GM21717 (cell line): Measurements from ENCODE around the gene IFNL2.
"Not testable (repeated sequence)": the region's sequence is repeated elsewhere in the genome, so short reads cannot be mapped to it uniquely, and the experiment has no call there.

Source experiments
- ATAC-seq: cut with Tn5 transposase; IDR thresholded peaks from one replicate; pipeline ENCODE4 v1.9.1; 2021; ENCODE audit warnings: mild to moderate bottlenecking, moderate library complexity; ENCODE audit not compliant: unreplicated experiment

Gene IFNL2

GRCh38 chr19:39296055-39296645, 28.0 kb downstream of the IFNL2 start, which contains the start of gene IFNL1:
TSS of gene IFNL1 (plus strand) at chr19:39296407. CDS start at chr19:39296422, 15 bp downstream.
- ATAC-seq = no peak

GRCh38 chr19:39296906-39297305, 28.7 kb downstream of the IFNL2 start:
- no peak for ATAC-seq

DNA sequence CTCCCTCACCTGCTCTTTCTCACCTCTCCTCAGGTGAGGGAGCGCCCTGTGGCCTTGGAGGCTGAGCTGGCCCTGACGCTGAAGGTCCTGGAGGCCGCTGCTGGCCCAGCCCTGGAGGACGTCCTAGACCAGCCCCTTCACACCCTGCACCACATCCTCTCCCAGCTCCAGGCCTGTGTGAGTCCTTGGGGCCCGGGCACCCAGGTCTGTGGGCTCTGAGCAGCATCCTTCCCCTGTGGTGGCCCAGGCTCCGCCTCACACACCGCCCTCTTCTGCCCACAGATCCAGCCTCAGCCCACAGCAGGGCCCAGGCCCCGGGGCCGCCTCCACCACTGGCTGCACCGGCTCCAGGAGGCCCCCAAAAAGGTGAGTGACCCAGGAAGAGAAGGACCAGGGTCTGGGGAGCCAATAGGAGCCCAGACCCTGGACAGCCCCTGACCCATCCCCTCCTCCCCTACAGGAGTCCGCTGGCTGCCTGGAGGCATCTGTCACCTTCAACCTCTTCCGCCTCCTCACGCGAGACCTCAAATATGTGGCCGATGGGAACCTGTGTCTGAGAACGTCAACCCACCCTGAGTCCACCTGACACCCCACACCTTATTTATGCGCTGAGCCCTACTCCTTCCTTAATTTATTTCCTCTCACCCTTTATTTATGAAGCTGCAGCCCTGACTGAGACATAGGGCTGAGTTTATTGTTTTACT, 29.9 kb downstream of the IFNL2 start:
- no peak for ATAC-seq

DNA sequence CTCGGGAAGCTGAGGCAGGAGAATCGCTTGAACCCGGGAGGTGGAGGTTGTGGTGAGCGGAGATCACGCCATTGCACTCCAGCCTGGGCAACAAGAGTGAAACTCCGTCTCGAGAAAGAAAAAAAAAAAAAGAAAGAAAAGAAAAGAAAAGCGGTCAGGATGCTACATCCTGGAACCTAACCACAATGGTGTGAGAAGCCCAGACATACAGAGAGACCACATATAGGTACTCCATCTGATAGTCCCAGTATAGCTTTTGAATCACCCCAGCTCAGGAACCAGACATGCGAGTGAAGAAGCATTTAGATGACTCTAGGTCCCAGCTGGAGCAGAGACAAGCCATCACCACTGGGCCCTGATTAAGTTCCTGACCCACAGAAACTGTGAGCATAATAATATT, 31.2 kb downstream of the IFNL2 start:
- ATAC-seq = no peak

DNA sequence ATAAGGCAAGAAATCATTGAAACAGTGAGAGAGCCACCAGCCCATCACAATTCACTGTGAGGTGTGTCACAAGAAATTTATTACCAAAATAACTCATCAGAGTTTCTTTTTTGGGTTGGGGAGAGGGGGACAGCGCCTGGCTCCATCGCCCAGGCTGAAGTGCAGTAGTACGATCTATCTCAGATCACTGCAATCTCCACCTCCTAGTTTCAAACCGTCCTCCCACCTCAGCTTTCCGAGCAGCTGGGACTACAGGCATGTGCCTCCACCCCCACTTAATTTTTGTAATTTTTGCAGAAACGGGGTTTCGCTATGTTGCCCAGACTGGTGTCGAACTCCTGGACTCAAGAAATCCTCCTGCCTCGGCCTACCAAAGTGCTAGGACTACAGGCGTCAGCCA, 31.6 kb downstream of the IFNL2 start:
- no peak for ATAC-seq

GRCh38 chr19:39301021-39301420, 32.8 kb downstream of the IFNL2 start:
- ATAC-seq = no peak

GRCh38 chr19:39301562-39301961, 33.4 kb downstream of the IFNL2 start:
- no peak for ATAC-seq

GRCh38 chr19:39303373-39304184, 35.4 kb downstream of the IFNL2 start:
- no peak for ATAC-seq

DNA sequence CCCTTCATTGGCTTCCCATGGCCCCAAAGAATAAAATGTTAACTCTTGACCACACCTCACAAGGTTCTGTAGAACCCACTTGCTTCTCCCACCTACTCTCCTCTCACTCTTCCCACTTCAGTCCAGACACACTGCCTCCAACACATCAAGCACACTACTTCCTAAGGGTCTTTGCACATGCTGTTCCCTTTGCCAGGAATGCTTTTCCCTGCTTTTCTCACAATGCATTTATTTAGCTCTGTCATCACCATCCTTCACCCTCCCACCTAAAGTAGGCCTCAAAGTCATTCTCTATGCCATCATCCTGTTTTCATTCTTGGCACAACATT, 36.0 kb downstream of the IFNL2 start:
- ATAC-seq = no peak

- no peak for ATAC-seq
Measured at GRCh38 chr19:39304701-39305571, 36.7 kb downstream of the IFNL2 start.

GRCh38 chr19:39306075-39306474, 37.9 kb downstream of the IFNL2 start:
- ATAC-seq = no peak

GRCh38 chr19:39307046-39307821, 39.0 kb downstream of the IFNL2 start:
- no peak for ATAC-seq

DNA sequence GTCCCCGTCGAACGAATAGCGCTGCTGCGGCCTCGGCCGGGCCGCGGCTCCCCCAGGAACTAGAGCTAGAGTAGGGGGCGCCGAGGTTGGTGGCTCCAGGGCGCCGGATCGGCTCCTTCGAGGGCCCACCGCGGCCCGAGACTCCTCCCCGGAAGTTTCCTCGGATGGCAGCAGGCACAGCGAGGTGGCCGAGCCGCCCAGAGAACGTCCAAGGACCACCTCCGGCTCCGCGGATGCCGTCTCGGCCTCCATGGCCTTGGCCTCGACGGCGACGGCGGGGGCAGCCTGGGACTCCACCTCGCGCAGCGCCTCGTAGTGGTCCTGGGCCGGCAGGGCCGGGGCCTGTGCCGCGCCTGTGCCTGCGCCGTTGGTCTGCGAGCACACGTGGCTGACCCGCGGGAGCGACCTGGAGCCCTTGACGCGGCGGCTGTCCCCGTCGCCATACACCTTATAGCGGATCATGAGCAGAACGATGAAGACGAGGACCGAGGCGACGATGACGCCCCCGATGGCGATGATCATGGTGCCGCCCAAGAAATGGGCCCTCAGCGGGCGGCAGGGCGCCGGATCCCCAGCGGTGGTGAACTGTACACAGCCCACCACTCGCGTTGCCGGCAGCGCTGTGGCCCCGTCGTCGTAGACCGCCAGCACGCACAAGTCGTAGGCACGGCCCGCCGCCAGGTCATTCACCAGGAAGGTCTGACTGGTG, 39.8 kb downstream of the IFNL2 start:
- no peak for ATAC-seq

GRCh38 chr19:39308531-39309304, 40.5 kb downstream of the IFNL2 start:
- no peak for ATAC-seq

DNA sequence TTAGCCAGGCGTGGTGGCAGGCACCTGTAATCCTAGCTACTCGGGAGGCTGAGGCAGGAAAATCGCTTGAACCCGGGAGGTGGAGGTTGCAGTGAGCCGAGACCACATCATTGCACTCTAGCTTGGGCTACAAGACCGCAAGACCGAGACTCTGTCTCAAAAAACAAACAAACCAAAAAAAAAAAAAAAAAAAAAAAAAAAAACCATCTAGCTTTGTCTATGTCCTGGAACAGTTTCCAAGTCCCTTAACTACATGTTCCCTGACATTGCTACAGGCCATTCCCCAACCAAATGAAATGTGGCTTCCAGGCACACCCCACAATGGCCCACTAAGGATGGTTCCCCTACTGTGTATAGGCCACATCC, 41.1 kb downstream of the IFNL2 start:
- ATAC-seq = not testable (repeated sequence)

DNA sequence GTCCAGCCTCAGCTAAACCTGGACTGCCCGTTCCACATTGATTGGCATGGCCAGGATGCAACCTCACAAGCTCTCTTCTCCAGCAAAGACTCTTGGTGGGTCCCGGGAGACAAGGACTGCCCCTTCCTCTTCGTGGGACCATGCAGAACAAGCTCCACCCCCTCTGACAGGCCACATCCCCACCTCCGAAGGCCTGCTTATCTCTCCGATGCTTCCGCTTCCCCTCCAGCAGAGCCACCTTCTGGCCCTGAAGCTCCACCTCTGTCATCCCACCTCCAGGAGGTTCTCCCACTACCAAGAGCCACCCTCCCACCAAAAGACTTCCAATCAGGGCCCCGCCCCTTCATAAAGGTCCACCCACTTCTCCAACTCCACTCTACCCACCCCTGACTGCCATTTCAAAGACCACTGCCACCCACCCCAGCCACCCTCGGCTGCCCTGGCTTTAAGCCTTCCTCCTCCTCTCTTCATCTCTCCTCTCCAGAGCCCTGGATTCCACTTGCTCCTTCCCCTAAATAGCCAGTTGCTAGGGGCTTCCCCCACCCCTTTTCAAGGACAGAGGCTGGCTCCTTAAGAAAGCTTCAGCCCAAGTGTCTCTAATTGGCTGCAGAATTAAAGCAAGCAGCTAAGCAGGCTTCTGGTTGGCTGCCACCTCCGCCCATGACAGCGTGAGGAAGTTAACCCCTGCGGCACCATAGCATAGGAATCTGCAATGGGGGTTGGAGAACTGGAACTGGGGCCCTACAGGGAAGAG, 42.5 kb downstream of the IFNL2 start:
- no peak for ATAC-seq

GRCh38 chr19:39314016-39314728, 46.0 kb downstream of the IFNL2 start:
- no peak for ATAC-seq

GRCh38 chr19:39315933-39316332, 47.7 kb downstream of the IFNL2 start:
- ATAC-seq = no peak
